Activated effector memory CD4-positive, alpha-beta T cell treated with Interleukin-2 at 50 U/mL for 16 hours (primary cell): ENCODE measurements around the gene HACD3.
"Not testable (repeated sequence)": the region's sequence is repeated elsewhere in the genome, so short reads cannot be mapped to it uniquely, and the experiment has no call there.

Experiments used
- DNase-seq: peaks from one replicate; pipeline ENCODE4 v3.0.0-alpha.2; 2020

The HACD3 gene

GRCh38 chr15:65550681-65551098, 20.4 kb downstream of the HACD3 start:
- DNase-seq: no peak

- DNase-seq: no peak
Measured at GRCh38 chr15:65551183-65551582, 20.9 kb downstream of the HACD3 start.

GRCh38 chr15:65552851-65553250, 22.6 kb downstream of the HACD3 start:
- DNase-seq: not testable (repeated sequence)

GRCh38 chr15:65553691-65554090, 23.4 kb downstream of the HACD3 start:
- DNase-seq: no peak

- DNase-seq: no peak
Measured at GRCh38 chr15:65556622-65557021, 26.4 kb downstream of the HACD3 start.

GRCh38 chr15:65558336-65558735, 28.1 kb downstream of the HACD3 start:
- DNase-seq: no peak

GRCh38 chr15:65558997-65559760, 28.9 kb downstream of the HACD3 start:
- DNase-seq: no peak

GRCh38 chr15:65559941-65560340, 29.7 kb downstream of the HACD3 start:
- no peak for DNase-seq

- no peak for DNase-seq
Measured at GRCh38 chr15:65561934-65562333, 31.7 kb downstream of the HACD3 start.

GRCh38 chr15:65569728-65570127, 39.5 kb downstream of the HACD3 start:
- DNase-seq: no peak

- no peak for DNase-seq
Measured at GRCh38 chr15:65571971-65572370, 41.7 kb downstream of the HACD3 start.

- DNase-seq: no peak
Measured at GRCh38 chr15:65576664-65577063, 46.4 kb downstream of the HACD3 start.

- no peak for DNase-seq
Measured at GRCh38 chr15:65577129-65577996, 47.1 kb downstream of the HACD3 start.

GRCh38 chr15:65578904-65579728, 48.9 kb downstream of the HACD3 start:
- no peak for DNase-seq

GRCh38 chr15:65579762-65580161, 49.5 kb downstream of the HACD3 start:
- no peak for DNase-seq

GRCh38 chr15:65580287-65580686, 50.0 kb downstream of the HACD3 start:
- DNase-seq: no peak

- DNase-seq: peak; percentile 14
Measured at GRCh38 chr15:65583701-65584100, 53.4 kb downstream of the HACD3 start.

GRCh38 chr15:65584241-65584640, 54.0 kb downstream of the HACD3 start:
- DNase-seq: no peak

- no peak for DNase-seq
Measured at GRCh38 chr15:65587094-65587493, 56.8 kb downstream of the HACD3 start.

- DNase-seq: no peak
Measured at GRCh38 chr15:65595960-65596359, 65.7 kb downstream of the HACD3 start.

- DNase-seq: no peak
Measured at GRCh38 chr15:65598468-65598867, 68.2 kb downstream of the HACD3 start.

GRCh38 chr15:65599677-65600076, 69.4 kb downstream of the HACD3 start:
- DNase-seq: no peak

GRCh38 chr15:65603134-65603533, 72.9 kb downstream of the HACD3 start:
- no peak for DNase-seq
